IPS-18c (cell line): ENCODE measurements around the gene MAP1LC3A.

Source experiments
- H3K4me3 ChIP-seq: 2 replicates; pipeline ENCODE4 v1.7.0; 2013; ENCODE audit warnings: low read depth, mild to moderate bottlenecking, low read length, moderate library complexity; ENCODE audit not compliant: insufficient read depth
- H3K9me3 ChIP-seq: one replicate; pipeline ENCODE4 v1.6.1; 2013; ENCODE audit warnings: mild to moderate bottlenecking, low read length, moderate library complexity; ENCODE audit not compliant: control insufficient read depth, insufficient read depth

MAP1LC3A gene

GRCh38 chr20:34525709-34526416 is 32.7 kb upstream of the MAP1LC3A start:
- Histone ChIP-seq H3K9me3 (peaks cover 4% of the 10 kb centered on the region), H3K4me3 (no peak overlapping the region)

- H3K9me3 ChIP-seq: peaks cover 4% of the 10 kb centered on the region
- no peak overlapping the region for H3K4me3 ChIP-seq
Observed at GRCh38 chr20:34526466-34526865, 32.1 kb upstream of the MAP1LC3A start.

GRCh38 chr20:34527016-34527415 is 31.5 kb upstream of the MAP1LC3A start:
- Histone ChIP-seq H3K4me3 (no peak overlapping the region), H3K9me3 (peaks cover 3% of the 10 kb centered on the region)

GRCh38 chr20:34528921-34529297 is 29.6 kb upstream of the MAP1LC3A start:
- peaks cover 2% of the 10 kb centered on the region for H3K9me3 ChIP-seq
- H3K4me3 ChIP-seq: no peak overlapping the region

- no peak overlapping the region for H3K4me3 ChIP-seq
Observed at GRCh38 chr20:34529742-34530141, 28.8 kb upstream of the MAP1LC3A start.

GRCh38 chr20:34530342-34530741 is 28.2 kb upstream of the MAP1LC3A start:
- Histone ChIP-seq H3K9me3 (peaks cover 2% of the 10 kb centered on the region), H3K4me3 (no peak overlapping the region)

More at GRCh38 chr20:34529742-34530141, 28.8 kb upstream of the MAP1LC3A start:
- H3K9me3 ChIP-seq: peaks cover 2% of the 10 kb centered on the region

- Histone ChIP-seq H3K9me3 (peaks cover 2% of the 10 kb centered on the region), H3K4me3 (no peak overlapping the region)
Observed at GRCh38 chr20:34531608-34532265, 26.8 kb upstream of the MAP1LC3A start.

GRCh38 chr20:34532320-34532719 is 26.2 kb upstream of the MAP1LC3A start:
- H3K4me3 ChIP-seq: no peak overlapping the region
- H3K9me3 ChIP-seq: peaks cover 2% of the 10 kb centered on the region

- Histone ChIP-seq H3K9me3 (no peaks in the 10 kb centered on the region), H3K4me3 (no peak overlapping the region)
Observed at GRCh38 chr20:34532756-34533155, 25.8 kb upstream of the MAP1LC3A start.

- H3K9me3 ChIP-seq: no peaks in the 10 kb centered on the region
Observed at GRCh38 chr20:34534391-34535165, 23.9 kb upstream of the MAP1LC3A start.

GRCh38 chr20:34535301-34535840 is 23.1 kb upstream of the MAP1LC3A start:
- Histone ChIP-seq H3K4me3 (no peak overlapping the region), H3K9me3 (peaks cover 2% of the 10 kb centered on the region)

More at GRCh38 chr20:34534391-34535165, 23.9 kb upstream of the MAP1LC3A start:
- no peak overlapping the region for H3K4me3 ChIP-seq

- Histone ChIP-seq H3K9me3 (peaks cover 2% of the 10 kb centered on the region), H3K4me3 (no peak overlapping the region)
Observed at GRCh38 chr20:34535857-34536256, 22.7 kb upstream of the MAP1LC3A start.

- peaks cover 2% of the 10 kb centered on the region for H3K9me3 ChIP-seq
Observed at GRCh38 chr20:34536798-34537394, 21.6 kb upstream of the MAP1LC3A start.

GRCh38 chr20:34537651-34538050 is 20.9 kb upstream of the MAP1LC3A start:
- H3K9me3 ChIP-seq: peaks cover 2% of the 10 kb centered on the region
- H3K4me3 ChIP-seq: no peak overlapping the region

More at GRCh38 chr20:34536798-34537394, 21.6 kb upstream of the MAP1LC3A start:
- no peak overlapping the region for H3K4me3 ChIP-seq

- H3K9me3 ChIP-seq: peaks cover 2% of the 10 kb centered on the region
- H3K4me3 ChIP-seq: no peak overlapping the region
Observed at GRCh38 chr20:34538671-34539123, 19.8 kb upstream of the MAP1LC3A start.

- no peak overlapping the region for H3K4me3 ChIP-seq
- peaks cover 2% of the 10 kb centered on the region for H3K9me3 ChIP-seq
Observed at GRCh38 chr20:34539756-34540155, 18.8 kb upstream of the MAP1LC3A start.

- Histone ChIP-seq H3K4me3 (no peak overlapping the region), H3K9me3 (peaks cover 2% of the 10 kb centered on the region)
Observed at GRCh38 chr20:34540596-34541263, 17.8 kb upstream of the MAP1LC3A start.
